HG02763 (cell line): Measurements from ENCODE around the gene MAB21L3.

Experiments used
- ATAC-seq: cut with Tn5 transposase; IDR thresholded peaks from one replicate; pipeline ENCODE4 v1.9.1; 2021; ENCODE audit warnings: mild to moderate bottlenecking, moderate library complexity; ENCODE audit not compliant: unreplicated experiment

The MAB21L3 gene

DNA sequence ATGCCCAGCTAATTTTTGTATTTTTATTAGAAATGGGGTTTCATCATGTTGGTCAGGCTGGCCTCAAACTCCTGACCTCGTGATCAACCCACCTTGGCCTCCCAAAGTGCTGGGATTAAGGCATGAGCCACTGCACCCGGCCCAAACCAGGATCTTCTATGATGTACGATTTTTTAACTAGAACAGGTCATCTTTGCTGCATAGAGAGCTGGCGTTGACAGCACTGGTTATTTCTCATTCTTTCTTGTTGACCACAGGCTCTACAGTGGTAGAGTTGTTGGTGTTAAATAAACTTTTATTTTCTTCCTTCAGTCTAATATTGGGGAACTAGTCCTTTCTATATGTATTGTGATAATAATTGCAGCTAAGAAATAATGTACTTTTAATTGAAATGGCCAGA is 3.8 kb upstream of the MAB21L3 start:
- ATAC-seq, result no peak

- ATAC-seq, result no peak
Measured at GRCh38 chr1:116111524-116112021, 374 bp downstream of the MAB21L3 start.

GRCh38 chr1:116112388-116113140 is 1.4 kb downstream of the MAB21L3 start:
- no peak for ATAC-seq

GRCh38 chr1:116113615-116114014 is 2.4 kb downstream of the MAB21L3 start:
- no peak for ATAC-seq

DNA sequence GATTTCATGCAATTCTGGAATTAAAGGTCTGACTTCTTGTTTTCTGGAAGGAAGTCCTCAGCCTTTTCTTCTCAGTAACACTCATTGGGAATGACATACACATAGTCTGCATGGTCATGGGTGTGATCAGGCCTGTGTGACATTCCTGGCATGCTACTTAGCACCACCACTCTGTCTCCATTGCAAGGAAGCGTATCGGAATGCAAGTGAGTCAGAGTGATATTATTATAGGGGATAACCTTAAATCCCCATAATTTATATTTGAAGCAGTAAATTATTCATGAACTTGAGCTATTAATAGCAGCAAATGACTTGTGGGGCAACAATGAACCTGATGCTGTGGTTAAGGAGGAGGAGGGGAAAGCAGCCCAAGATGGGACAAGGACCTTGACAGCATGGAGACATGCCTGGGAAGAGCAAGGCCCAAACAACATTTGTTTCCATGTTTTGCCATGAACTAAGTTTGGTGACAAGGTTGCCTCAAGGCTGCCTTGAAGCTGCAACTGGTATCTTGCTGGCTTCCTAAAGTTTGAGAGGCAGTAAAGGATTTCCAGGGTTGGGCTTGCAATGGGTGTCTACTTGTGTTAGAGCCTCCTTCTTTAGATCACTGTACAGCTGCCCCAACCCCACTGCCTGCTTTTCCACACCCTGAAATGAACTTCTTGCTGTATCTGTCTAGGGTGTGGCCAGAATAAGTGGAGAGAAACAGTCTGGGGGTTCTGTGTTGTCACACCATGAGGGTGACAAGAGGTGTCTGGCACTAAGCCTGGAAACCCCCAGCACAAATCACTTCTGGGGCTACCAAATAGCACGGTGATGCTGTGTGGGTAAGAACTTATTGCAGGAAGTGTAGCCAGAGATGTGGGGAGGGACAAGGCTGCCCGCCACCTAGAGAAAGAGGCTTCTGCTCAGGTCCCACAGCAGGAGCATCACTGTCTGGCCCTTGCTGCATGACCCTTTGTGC is 4.6 kb downstream of the MAB21L3 start:
- no peak for ATAC-seq

DNA sequence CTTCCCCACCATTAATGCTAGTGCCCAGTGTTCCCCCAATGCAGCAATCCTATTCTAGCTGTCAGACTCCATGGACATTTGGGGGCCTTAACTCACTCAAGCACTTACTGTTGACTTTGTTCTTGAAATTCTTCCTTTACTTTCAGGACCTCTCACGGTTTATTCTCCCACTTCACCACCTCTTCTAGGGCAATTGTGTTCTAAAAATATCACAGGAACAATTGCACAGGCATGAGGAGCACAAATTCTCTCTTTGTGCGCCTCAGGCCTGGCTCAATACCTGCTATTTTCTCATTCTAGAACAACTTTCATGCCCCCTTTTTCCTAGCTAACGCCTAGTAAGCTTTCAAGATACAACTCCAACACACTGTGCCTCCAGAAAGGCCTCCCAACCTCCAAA is 7.3 kb downstream of the MAB21L3 start:
- no peak for ATAC-seq

GRCh38 chr1:116119876-116120275 is 8.7 kb downstream of the MAB21L3 start:
- no peak for ATAC-seq

GRCh38 chr1:116122955-116123757 is 12.0 kb downstream of the MAB21L3 start:
- ATAC-seq, result no peak

DNA sequence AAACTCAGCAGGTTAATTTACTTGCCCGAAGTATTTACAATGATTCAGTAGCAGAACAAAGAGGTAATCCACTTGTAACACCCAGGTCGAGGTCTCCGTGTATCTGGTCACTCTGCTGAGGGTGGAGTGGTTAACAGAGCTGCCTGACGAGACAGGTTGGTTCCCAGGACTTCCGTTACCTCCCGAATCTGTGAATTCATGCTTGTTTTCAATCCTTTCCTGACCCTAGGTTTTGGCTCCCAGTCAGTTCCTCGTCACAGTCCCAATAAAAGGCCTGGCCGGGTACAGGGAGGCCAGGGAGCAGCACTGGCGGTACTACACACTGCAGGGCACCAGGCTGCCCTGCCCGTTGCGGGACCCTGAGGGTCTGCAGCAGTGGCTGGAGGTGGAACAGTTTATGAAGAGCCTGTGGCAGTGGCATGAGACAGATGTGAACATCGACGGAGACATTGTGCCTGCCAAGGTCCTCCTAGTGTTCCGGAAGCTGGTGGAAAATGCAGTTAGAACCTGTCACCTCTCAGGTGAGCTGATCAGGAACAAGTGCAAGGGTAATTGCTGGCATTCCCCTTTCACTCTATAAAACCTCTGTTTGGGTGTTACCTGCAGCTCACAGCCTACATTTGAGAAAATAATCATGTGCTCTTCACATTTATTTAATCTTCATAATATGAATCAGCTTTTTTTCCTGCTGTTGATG is 12.8 kb downstream of the MAB21L3 start:
- ATAC-seq, result no peak

- ATAC-seq, result no peak
Measured at GRCh38 chr1:116125758-116126157, 14.6 kb downstream of the MAB21L3 start.

DNA sequence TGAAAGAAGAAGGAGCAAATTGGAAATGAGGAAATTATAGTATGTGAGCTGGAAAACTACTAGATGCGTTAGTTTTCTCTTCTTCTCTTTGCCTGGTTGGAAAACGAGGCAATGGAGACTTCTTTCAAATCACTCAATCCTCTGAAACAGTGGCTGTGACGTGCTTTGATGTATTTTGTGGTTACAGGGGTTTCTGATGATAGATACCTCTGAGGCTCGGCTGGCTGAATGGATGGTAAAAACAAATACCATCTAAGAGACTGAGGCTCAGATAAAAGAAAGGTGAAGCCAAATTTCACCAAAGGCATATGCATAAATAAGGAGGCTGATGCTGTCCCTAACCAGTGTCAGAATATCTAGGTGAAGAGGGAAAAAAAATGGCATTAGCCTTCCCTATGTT is 15.1 kb downstream of the MAB21L3 start:
- ATAC-seq, result no peak

GRCh38 chr1:116127123-116127847 is 16.1 kb downstream of the MAB21L3 start:
- no peak for ATAC-seq

- ATAC-seq, result no peak
Measured at GRCh38 chr1:116127848-116128540, 16.8 kb downstream of the MAB21L3 start.

GRCh38 chr1:116128664-116129063 is 17.5 kb downstream of the MAB21L3 start:
- no peak for ATAC-seq

GRCh38 chr1:116129537-116129936 is 18.3 kb downstream of the MAB21L3 start:
- ATAC-seq, result no peak

- ATAC-seq, result no peak
Measured at GRCh38 chr1:116130356-116130755, 19.2 kb downstream of the MAB21L3 start.

DNA sequence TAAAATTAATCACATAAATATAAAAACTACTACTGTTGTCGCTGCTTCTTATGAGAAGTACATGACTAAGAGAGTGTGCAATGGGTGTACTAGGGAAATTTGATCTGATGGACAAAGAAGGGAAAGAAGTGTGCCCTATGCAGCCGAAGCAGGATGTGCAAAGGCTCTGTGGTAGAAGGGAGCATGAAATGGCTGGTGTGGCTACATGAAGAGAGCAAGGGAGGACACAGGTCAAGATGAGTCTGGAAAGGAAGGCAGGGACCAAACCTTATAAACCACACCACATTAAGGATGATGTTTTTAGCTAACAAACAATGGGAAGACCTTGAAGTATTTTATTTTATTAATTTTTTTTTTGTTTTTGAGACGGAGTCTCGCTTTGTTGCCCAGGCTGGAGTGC is 20.0 kb downstream of the MAB21L3 start:
- ATAC-seq, result no peak

- ATAC-seq, result no peak
Measured at GRCh38 chr1:116131866-116132605, 20.8 kb downstream of the MAB21L3 start.
